Esophagus muscularis mucosa (tissue), 3 donors: ENCODE data around the gene ZNF576.
"Not testable (repeated sequence)": the region's sequence is repeated elsewhere in the genome, so short reads cannot be mapped to it uniquely, and the experiment has no call there.

Experiments
- POLR2A ChIP-seq: fragments of 450-650 bp; IDR thresholded peaks from one replicate; pipeline ENCODE4 v1.6.1; 2017; ENCODE audit warnings: antibody characterized with exemption, moderate library complexity, mild to moderate bottlenecking, low read depth
- TF ChIP-seq, protein P1 (sequence below), 3 experiments: fragments of 200-600 bp in 2 of 3; fragments of 450-650 bp in 1 of 3; sonication (generic) in 2 of 3; IDR thresholded peaks; one replicate each; pipeline ENCODE4 v1.5.1; 2017 to 2019; ENCODE audit warnings: antibody characterized with exemption in 3 of 3, mild to moderate bottlenecking in 2 of 3, moderate library complexity in 1 of 3

DNA sequence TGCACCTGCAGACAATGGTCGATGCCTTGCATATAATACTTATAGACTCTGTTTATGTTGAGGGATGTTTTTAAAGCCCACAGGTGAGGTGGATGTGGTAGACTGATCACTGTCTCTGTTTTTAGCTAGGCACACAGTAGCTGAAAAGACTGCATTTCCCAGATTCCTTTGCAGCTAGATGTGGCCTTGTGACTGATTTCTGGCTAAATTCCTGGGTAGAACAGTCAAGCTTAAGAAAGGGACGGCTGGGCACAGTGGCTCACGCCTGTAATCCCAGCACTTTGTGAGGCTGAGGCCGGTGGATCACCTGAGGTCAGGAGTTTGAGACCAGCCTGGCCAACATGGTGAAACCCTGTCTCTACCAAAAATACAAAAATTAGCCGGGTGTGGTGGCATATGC lies 3.9 kb downstream of the ZNF576 start:
- not testable (repeated sequence) for TF ChIP-seq POLR2A
- TF ChIP-seq, protein P1, sequence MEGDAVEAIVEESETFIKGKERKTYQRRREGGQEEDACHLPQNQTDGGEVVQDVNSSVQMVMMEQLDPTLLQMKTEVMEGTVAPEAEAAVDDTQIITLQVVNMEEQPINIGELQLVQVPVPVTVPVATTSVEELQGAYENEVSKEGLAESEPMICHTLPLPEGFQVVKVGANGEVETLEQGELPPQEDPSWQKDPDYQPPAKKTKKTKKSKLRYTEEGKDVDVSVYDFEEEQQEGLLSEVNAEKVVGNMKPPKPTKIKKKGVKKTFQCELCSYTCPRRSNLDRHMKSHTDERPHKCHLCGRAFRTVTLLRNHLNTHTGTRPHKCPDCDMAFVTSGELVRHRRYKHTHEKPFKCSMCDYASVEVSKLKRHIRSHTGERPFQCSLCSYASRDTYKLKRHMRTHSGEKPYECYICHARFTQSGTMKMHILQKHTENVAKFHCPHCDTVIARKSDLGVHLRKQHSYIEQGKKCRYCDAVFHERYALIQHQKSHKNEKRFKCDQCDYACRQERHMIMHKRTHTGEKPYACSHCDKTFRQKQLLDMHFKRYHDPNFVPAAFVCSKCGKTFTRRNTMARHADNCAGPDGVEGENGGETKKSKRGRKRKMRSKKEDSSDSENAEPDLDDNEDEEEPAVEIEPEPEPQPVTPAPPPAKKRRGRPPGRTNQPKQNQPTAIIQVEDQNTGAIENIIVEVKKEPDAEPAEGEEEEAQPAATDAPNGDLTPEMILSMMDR (IDR thresholded peaks at IDR 0.05), result not testable (repeated sequence)
